GM12878 (cell line): ENCODE data around the gene MAN1A1. TPM values are rescaled to one million over a fixed set of nuclear protein-coding genes. Genes with fewer than 3 reads are reported as not detected.

Experiments used
- ATAC-seq: fragments of 200-7000 bp; cut with Tn5 transposase; 3 replicates; pipeline ENCODE4 v1.9.1; 2020; ENCODE audit warnings: mild to moderate bottlenecking, moderate library complexity
- BruUV-seq: library from RNA; stranded (reverse); fragments of 400-500 nt; replicated peaks from 2 replicates; lab custom pipeline; 2021; lab: Mats Ljungman, UMichigan
- CTCF ChIA-PET: fragments of 300-600 bp; sonication (Branson Sonifier 250); formaldehyde crosslinking; extraction: SDS; loops from one replicate; lab custom pipeline; 2021; ENCODE audit warnings: inconsistent platforms; lab: Yijun Ruan, JAX
- POLR2A ChIA-PET: fragments of 350-600 bp; formaldehyde crosslinking; extraction: SDS; loops from one replicate; lab custom pipeline; 2021; ENCODE audit warnings: inconsistent platforms; lab: Charles Lee
- RAD21 ChIA-PET: fragments of 300-600 bp; sonication (Branson Sonifier 250); formaldehyde crosslinking; loops from one replicate; lab custom pipeline; 2023; ENCODE audit warnings: antibody characterized with exemption; ENCODE audit not compliant: unreplicated experiment; lab: Charles Lee
- SMC1A ChIA-PET: fragments of 300-600 bp; sonication (Branson Sonifier 250); formaldehyde crosslinking; loops from one replicate; lab custom pipeline; 2023; ENCODE audit not compliant: unreplicated experiment, uncharacterized antibody; lab: Charles Lee
- DNase-seq: peaks from one replicate; pipeline ENCODE4 v3.0.0-alpha.2; 2011; ENCODE audit warnings: low read depth, low spot score
- FAIRE-seq: peaks from 3 replicates; lab custom pipeline; 2011; peaks lifted over from hg19 to GRCh38; lab: Jason Lieb, UNC
- H2AFZ ChIP-seq: 2 replicates; pipeline ENCODE4 v1.6.0; 2011; ENCODE audit warnings: low read depth, low read length, control low read depth; ENCODE audit not compliant: control insufficient read depth
- H3K27ac ChIP-seq: 2 replicates; pipeline ENCODE4 v1.5.1; 2011; ENCODE audit warnings: control low read depth; ENCODE audit not compliant: control insufficient read depth, insufficient read depth
- H3K27me3 ChIP-seq, 2 experiments: replicated peaks in 1 of 2; 2 replicates each; pipeline versions ENCODE4 v1.6.0 to v1.6.1; 2011; ENCODE audit warnings: low read length in 1 of 2; ENCODE audit not compliant: control insufficient read depth in 2 of 2, insufficient read depth in 2 of 2
- H3K36me3 ChIP-seq, 2 experiments: 2 replicates each; pipeline ENCODE4 v1.5.1; 2011; ENCODE audit warnings: low read length in 1 of 2; ENCODE audit not compliant: control insufficient read depth in 2 of 2, insufficient read depth in 2 of 2
- H3K4me1 ChIP-seq: 2 replicates; pipeline ENCODE4 v1.6.1; 2011; ENCODE audit warnings: mild to moderate bottlenecking, low read length, moderate library complexity, mixed read lengths; ENCODE audit not compliant: control insufficient read depth, insufficient read depth
- H3K4me2 ChIP-seq: 2 replicates; pipeline ENCODE4 v1.6.0; 2011; ENCODE audit warnings: control low read depth; ENCODE audit not compliant: control insufficient read depth, insufficient read depth
- H3K4me3 ChIP-seq: fragments of 200-600 bp; sonication (generic); 2 replicates; pipeline ENCODE4 v1.5.1; 2016
- H3K79me2 ChIP-seq: 2 replicates; pipeline ENCODE4 v1.6.0; 2011; ENCODE audit warnings: low read length; ENCODE audit not compliant: control insufficient read depth, insufficient read depth
- H3K9ac ChIP-seq: 2 replicates; pipeline ENCODE4 v1.8.0; 2011; ENCODE audit warnings: low read length, control low read depth, mixed read lengths; ENCODE audit not compliant: control insufficient read depth, insufficient read depth
- H3K9me3 ChIP-seq: replicated peaks from 3 replicates; pipeline ENCODE4 v1.5.1; 2011; ENCODE audit warnings: mild to moderate bottlenecking, low read length; ENCODE audit not compliant: control insufficient read depth, insufficient read depth
- H4K20me1 ChIP-seq: 2 replicates; pipeline ENCODE4 v1.6.0; 2011; ENCODE audit not compliant: control insufficient read depth, insufficient read depth
- BCLAF1 ChIP-seq: fragments of 450-650 bp; IDR thresholded peaks from 2 replicates; pipeline ENCODE4 v1.6.1; 2017; ENCODE audit warnings: antibody characterized with exemption, mild to moderate bottlenecking, moderate library complexity
- CHD2 ChIP-seq: IDR thresholded peaks from 2 replicates; pipeline ENCODE4 v1.6.1; 2011; ENCODE audit warnings: low read depth, low read length, improper control_type of control experiment, borderline replicate concordance
- E2F4 ChIP-seq: IDR thresholded peaks from 2 replicates; pipeline ENCODE4 v1.6.1; 2012; ENCODE audit warnings: low read depth, low read length, improper control_type of control experiment
- ELK1 ChIP-seq: IDR thresholded peaks from 2 replicates; pipeline ENCODE4 v1.6.1; 2012; ENCODE audit warnings: low read depth, low read length, improper control_type of control experiment
- HCFC1 ChIP-seq: fragments of 150-350 bp; IDR thresholded peaks from 2 replicates; pipeline ENCODE4 v1.6.1; 2014; ENCODE audit warnings: low read length
- IKZF1 ChIP-seq: fragments of 450-650 bp; conservative IDR thresholded peaks from 2 replicates; pipeline ENCODE4 v1.6.1; 2017; ENCODE audit warnings: antibody characterized with exemption, mild to moderate bottlenecking
- IRF3 ChIP-seq: fragments of 450-650 bp; IDR thresholded peaks from 2 replicates; pipeline ENCODE4 v1.6.1; 2014; ENCODE audit warnings: mild to moderate bottlenecking
- IRF4 ChIP-seq: IDR thresholded peaks from 2 replicates; pipeline ENCODE4 v1.6.1; 2011; ENCODE audit warnings: low read depth, low read length
- NKRF ChIP-seq: fragments of 450-650 bp; conservative IDR thresholded peaks from 2 replicates; pipeline ENCODE4 v1.6.1; 2017; ENCODE audit warnings: mild to moderate bottlenecking, moderate library complexity
- NR2C2 ChIP-seq: IDR thresholded peaks from 2 replicates; pipeline ENCODE4 v1.6.1; 2011; ENCODE audit warnings: borderline replicate concordance, low read depth; ENCODE audit not compliant: control insufficient read depth, insufficient read length
- PML ChIP-seq: IDR thresholded peaks from 2 replicates; pipeline ENCODE4 v1.6.1; 2012; ENCODE audit warnings: low read length, inconsistent platforms
- ZNF24 ChIP-seq: fragments of 450-650 bp; IDR thresholded peaks from 2 replicates; pipeline ENCODE4 v1.6.1; 2017; ENCODE audit warnings: antibody characterized with exemption, mild to moderate bottlenecking
- ZZZ3 ChIP-seq: IDR thresholded peaks from 2 replicates; pipeline ENCODE4 v1.6.1; 2011; ENCODE audit warnings: low read depth; ENCODE audit not compliant: control insufficient read depth, insufficient read length
- WGBS: methylation state at CpG from one replicate; pipeline ENCODE4 v1.1.6; 2016; ENCODE audit warnings: low lambda C conversion rate; ENCODE audit not compliant: insufficient replicate concordance, insufficient coverage; ENCODE audit errors: missing lambda C conversion rate; 5-methylcytosine and 5-hydroxymethylcytosine counted together
- in situ Hi-C: fragments of 300-500 bp; cut with MboI; formaldehyde crosslinking; loops from 9 replicates; pipeline ENCODE4 v1.14.3; 2018; ENCODE audit warnings: mixed read lengths
- intact Hi-C: fragments of 100-400 bp; cut with micrococcal nuclease; formaldehyde crosslinking; loops from one replicate; pipeline ENCODE4 v1.14.2; 2022; ENCODE audit not compliant: unreplicated experiment
- polyA plus RNA-seq, 11 experiments: library from polyadenylated mRNA; depleted of rRNA in 4 of 11; unstranded in 6 of 11; stranded (reverse) in 5 of 11; fragments of >200 nt; fragmentation: Nextera tagmentation in 4 of 11; fragmentation: Illumina TruSeq in 1 of 11; extraction: Ambion mirVana in 4 of 11; extraction: Trizol in 1 of 11; gene quantifications; 1 replicate in 1 of 11; 2 replicates in 10 of 11; pipeline versions ENCODE4 v1.2.1 to v1.2.3, GENCODE V29; 2011 to 2016; ENCODE audit warnings: inconsistent platforms in 2 of 11, missing spikeins in 2 of 11, low read depth in 1 of 11
- total RNA-seq, 4 experiments: library from RNA; depleted of rRNA in 3 of 4; stranded (reverse); fragments of >200 nt in 3 of 4; fragmentation: Illumina TruSeq in 1 of 4; extraction: Trizol in 1 of 4; gene quantifications; 2 replicates each; pipeline versions ENCODE4 v1.2.1 to v1.2.3, GENCODE V29; 2013 to 2021

Gene MAN1A1
- total and polyA plus RNA-seq, 10 of the 15 experiments (the other 5 are each of a cell fraction or from before 2014, with no cell fraction given): 5.4 to 28.1 (median 19.5) TPM

GRCh38 chr6:119140196-119141140 is 209.1 kb downstream of the MAN1A1 start:
- Histone ChIP-seq H3K9ac (no peak overlapping the region), H3K4me2 (no peak overlapping the region), H2AFZ (no peak overlapping the region), H4K20me1 (no peaks in the 10 kb centered on the region), H3K27me3 (no peaks in the 10 kb centered on the region; a peak in 1 of 4 replicates), H3K4me3 (no peak overlapping the region), H3K9me3 (no peaks in the 10 kb centered on the region), H3K79me2 (no peaks in the 10 kb centered on the region), H3K27ac (no peak overlapping the region), H3K36me3 (no peaks in the 10 kb centered on the region), H3K4me1 (peaks cover 8% of the 10 kb centered on the region)
- POLR2A ChIA-PET: interaction anchor here (0.7 kb wide), 1 partner anchor 182 kb away, joined by 5 read pairs; no protein-coding TSS in a partner anchor
- DNase-seq: no peak
- SMC1A ChIA-PET: interaction anchor here (1.0 to 2.9 kb wide), 3 partner anchors 8 to 11 kb away, joined by 3 to 20 read pairs (median 3); no protein-coding TSS in a partner anchor
- BruUV-seq: no TSS peak
- intact Hi-C loops: no loop called here
- no peak for TF ChIP-seq IRF4
- TF ChIP-seq CHD2: no peak
- TF ChIP-seq NR2C2: no peak
- no peak for TF ChIP-seq HCFC1
- no peak for TF ChIP-seq NKRF
- TF ChIP-seq PML: no peak
- no peak for TF ChIP-seq IKZF1
- TF ChIP-seq IRF3: no peak
- no peak for TF ChIP-seq ZZZ3
- no peak for TF ChIP-seq ZNF24
- TF ChIP-seq E2F4: no peak
- no peak for TF ChIP-seq ELK1
- TF ChIP-seq BCLAF1: no peak
- in situ Hi-C loops: no loop called here
- RAD21 ChIA-PET: no interaction called here
- CTCF ChIA-PET: interaction anchor here (0.6 to 0.9 kb wide), 3 partner anchors 9 to 1239 kb away, joined by 4 to 5 read pairs (median 4); no protein-coding TSS in a partner anchor
- no peak for ATAC-seq
- WGBS: 59% methylated on average over 12 of the region's 12 CpGs
- no peak for FAIRE-seq
